NCI-H128 (cell line): ENCODE measurements around the gene GOLPH3L.
A peak's percentile ranks its signal among the peaks of the same experiment; 100 is the strongest.
"Not testable (repeated sequence)": the region's sequence is repeated elsewhere in the genome, so short reads cannot be mapped to it uniquely, and the experiment has no call there.

ENCODE experiments used
- DNase-seq: peaks from one replicate; lab custom pipeline; 2025; ENCODE audit not compliant: unreplicated experiment; lab: John Stamatoyannopoulos, UW

GOLPH3L gene

DNA sequence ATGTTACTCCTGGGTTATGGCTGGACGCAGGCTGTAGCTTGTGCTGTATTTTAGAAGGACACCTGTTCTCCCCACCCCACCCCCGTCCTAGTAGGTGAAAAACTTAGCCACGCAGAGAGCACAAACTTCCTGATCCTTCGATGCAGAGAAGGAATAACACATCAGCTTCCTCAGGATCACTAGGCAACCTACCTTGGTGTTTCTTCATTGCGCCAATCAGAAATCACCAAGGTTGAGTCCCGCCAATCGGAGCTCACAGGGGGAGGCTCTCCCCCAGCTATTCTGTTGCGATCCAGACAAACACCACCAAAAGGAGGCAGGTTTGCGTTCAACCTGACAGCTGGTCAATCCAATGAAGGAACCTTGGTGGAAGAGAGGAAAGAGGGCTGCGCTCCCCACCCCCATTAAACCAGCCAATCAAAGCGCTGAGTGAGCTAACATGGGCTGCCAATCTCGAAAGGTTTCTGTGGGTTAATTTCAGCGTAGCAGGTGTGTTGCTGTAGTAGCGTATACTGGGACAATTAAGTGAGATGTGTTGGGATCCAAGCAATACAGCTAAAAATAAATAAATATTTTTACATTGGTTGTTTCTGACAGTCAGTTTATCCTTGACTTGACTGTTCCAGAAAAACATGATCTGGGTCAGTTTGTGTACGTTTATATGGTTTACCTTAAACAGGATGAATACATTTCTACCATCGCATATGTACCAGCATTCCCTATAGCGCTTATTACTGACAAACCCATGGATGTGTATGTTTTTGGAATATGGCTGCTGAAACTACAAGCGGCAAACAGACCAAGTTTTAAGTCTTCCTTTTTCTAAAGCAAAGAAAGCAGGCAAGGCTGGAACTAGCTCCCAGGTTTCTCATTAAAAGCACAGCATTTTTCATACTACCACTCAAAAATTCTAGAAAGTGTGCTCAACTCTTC lies at the start of gene GOLPH3L:
TSS of gene GOLPH3L (minus strand) at position 160 of the 933 bp plus-strand sequence. CDS start 2,316 bp downstream, outside the sequence.
- DNase-seq, result peak; percentile 98

DNA sequence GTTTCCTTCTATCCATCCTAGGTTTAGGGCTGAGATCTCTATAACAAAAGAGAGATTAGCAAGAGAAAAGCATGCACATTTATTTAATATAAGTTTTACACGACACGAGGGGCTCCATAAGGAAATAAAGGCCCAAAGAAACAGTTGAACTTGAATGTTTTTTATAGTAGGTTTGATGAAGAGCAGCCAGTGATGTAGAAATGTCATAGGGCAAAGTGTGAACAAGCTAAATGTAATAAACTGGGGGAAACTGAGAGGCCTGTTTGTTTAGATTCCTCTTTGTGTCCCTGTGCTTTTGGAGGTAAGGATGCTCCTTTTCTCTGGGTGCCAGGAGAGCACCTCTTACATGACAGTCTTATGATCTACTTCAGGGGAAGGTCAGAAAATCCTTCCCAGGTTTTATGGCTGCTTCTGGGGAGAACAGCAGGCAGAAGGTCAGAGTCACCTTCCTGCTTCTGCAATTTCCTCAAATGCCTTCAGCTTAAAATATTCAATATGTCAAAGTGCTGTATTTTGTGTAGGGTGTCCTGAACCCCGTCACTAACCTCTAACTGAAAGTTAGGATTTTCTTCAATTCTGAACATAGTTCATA lies 33.3 kb upstream of the GOLPH3L start:
- DNase-seq, result no peak

DNA sequence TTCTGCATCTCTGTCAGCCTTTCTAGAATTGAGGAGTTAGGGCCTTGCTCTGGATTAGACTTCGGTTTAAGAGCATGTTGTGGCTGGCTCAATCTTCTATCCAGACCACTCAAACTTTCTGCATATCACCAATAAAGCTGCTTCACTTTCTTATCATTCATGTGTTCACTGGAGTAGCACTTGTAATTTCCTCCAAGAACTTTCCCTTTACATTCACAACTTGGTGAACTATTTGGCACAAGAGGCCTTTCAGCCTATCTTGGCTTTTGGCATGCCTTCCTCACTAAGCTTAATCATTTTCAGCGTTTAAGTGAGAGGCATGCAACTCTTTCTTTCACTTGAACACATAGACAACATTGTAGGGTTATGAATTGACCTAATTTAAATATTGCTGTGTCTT lies 27.4 kb upstream of the GOLPH3L start:
- DNase-seq, result no peak

DNA sequence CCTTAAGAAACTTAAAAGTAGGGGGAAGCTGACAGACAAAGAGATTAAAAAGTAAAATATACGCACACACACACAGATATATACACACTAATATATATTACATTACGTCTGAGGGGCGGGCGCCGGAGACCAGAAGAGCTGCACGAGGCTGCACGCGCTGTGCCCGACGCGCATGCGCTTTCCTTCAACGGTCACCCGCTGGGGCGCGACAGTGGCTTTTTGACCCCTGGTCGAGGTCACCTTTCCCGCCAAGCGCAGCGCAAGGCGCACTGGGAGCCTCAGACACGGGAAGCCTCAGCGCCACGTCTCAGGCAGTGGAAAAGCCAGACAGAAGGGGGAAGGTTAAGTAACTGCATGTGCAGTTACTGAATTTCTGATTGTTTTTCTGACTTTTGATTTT lies 23.7 kb upstream of the GOLPH3L start, which contains the start of gene HORMAD1:
TSS of gene HORMAD1 (minus strand) at position 193 of the 400 bp plus-strand sequence. CDS start 1,390 bp downstream, outside the sequence.
- DNase-seq, result no peak

DNA sequence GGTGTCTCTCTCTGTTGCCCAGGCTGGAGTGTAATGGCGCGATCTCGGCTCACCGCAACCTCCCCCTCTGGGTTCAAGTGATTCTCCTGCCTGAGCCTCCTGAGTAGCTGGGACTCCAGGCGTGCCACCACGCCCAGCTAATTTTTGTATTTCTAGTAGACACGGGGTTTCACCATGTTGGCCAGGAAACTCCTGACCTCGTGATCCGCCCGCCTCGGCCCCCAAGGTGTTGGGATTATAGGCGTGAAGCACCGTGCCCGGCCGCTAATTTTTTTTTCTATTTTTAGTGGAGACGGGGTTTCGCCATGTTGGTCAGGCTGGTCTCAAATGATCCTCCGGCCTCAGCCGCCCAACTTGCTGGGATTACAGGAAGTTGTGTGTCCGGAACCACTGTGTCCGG lies 23.1 kb upstream of the GOLPH3L start:
- DNase-seq, result no peak

DNA sequence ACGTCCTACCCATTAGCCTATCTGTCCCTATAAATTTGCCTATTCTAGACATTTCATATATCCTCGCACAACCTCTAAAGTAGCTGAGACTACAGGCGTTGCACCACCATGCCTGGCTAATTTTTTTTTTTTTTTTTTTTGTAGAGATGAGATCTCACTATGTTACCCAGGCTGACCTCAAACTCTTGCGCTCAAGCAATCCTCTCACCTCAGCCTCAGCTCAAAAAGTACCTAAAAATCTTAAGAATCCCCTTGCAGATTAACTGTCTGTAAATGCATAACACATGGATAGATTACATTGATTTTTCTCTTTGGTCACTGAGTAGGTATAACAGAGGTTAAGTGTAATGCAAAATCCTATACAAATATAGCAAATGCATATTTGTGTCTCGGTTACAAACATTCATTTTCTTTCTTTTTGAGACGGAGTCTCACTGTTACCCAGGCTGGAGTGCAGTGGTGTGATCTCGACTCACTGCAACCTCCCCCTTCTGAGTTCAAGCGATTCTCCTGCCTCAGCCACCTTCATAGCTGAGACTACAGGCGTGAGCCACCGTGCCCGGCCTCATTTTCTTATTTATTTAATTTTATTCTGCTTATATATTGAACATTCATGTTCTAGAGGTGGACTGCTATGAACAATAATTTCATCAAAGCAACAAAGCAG lies 21.4 kb upstream of the GOLPH3L start:
- DNase-seq, result no peak

DNA sequence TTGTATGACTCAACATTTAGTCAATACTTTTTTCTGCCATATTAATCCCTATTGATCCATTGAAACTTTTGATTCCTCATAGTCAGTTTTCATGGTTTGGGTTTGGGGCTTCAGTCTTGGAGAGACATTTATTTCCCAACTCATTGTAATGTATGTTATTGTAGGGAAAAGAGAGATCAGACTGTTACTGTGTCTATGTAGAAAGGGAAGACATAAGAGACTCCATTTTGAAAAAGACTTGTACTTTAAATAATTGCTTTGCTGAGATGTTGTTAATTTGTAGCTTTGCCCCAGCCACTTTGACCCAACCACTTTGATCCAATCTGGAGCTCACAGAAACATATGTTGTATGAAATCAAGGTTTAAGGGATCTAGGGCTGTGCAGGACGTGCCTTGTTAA lies 12.1 kb upstream of the GOLPH3L start:
- not testable (repeated sequence) for DNase-seq

DNA sequence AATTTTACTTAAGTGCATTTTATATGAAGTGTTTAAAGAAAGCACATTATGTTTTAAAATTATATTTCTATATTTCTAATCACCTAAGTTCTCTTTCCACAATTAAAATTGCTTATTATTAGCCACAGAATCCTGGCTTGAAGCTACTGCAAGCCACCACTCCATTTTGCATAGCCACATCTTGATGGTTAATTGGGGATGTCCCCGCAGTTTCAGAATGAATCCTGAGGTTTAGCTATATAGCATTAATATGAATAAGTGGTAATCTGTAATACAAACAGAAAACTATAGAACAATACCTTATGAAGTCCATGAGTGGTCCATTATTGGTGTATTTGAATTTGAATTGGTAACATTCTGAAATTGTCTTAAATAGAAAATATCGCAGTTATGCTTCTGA lies 11.6 kb upstream of the GOLPH3L start:
- no peak for DNase-seq

DNA sequence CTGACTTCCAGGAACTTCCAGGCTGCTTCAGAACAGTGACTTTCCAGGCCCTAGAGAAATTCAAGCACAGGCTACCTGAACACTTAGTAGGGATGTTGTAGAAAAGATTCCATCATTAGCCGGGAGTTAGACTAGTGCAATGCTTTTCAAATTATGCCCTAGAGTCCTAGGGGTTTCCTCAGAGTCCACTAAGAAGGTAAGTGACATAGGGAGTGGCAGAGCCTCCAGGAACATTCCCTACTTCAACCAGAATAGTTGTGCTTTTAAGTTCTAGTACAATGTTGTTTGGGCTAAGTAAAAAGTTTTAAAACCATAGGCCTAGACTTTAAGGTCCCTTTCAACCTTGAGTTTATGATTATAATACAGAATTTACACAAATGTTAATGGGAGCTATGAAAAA lies 9.1 kb upstream of the GOLPH3L start:
- no peak for DNase-seq

DNA sequence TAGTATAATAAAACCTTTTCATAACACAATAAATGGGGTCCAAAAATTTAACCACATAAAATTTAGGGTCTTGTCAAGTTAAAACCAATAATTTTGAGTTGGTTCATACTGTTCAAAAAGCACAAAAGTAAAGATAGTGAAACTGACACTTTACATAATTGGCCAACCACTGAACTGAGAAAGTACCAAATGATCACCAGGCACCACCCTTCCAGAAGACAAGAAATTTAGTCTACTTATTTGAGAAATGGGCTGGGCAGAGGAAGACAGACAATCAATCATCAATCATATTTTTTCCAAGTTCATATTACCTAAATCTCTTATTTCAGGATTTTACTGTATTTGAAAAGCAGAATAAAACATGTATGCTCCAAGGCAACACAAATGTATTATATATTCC lies 6.5 kb upstream of the GOLPH3L start:
- DNase-seq, result no peak

DNA sequence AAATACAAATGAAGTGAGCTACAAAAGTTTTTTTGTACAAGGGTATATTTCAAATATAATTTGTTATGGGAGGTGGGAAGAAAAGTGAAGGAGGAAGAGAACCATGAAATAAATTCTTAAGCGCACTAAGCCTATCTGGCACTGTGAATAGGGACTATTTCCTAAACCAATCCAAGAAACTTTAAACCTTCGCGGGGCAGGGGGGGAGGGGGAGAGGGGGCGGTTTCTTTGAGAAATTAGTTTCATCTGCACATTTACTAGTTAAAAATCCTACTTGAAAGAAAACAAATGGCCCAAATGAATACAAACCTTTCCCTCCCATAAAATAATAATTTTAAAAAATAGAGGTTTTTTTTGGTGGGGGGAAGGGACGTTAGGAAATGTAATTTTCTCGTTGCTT lies 364 bp downstream of the GOLPH3L start:
- DNase-seq, result no peak

DNA sequence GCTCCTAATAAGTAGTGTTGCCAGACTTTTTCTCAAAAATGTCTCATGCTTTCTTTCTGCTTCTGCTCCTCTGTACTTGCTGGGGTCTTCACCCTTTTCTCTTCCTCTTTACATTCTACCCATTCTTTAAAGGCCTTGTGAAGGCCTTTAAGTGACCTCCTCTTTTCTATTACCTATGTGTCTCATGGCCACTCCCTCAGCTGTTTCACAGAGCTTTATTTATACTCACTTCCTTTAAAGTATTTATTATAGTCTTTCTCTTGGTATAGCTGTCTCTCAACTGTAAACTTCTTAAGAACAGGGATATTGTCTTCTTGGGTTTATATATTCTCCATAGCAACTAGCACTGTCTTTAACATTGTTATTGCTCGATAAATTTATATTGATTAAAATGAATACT lies 792 bp downstream of the GOLPH3L start:
- no peak for DNase-seq

DNA sequence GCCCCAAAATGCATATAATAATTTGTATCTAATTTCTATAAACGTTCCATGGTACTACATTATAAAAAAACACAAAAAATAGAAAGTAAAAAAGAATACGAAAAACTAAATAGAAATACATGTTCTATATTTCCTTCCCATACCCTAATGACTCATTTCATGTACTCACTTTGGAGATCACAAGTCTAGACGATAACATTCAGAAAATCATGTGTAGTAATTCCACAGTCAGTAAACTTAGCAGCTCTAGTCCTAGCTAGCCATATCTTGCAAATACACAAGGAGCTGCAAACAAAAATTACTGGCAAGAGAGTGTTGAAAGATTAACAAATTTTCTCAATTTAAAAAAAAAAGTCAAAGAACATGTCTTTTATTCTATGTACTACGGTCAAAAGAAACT lies 1.4 kb downstream of the GOLPH3L start:
- no peak for DNase-seq

DNA sequence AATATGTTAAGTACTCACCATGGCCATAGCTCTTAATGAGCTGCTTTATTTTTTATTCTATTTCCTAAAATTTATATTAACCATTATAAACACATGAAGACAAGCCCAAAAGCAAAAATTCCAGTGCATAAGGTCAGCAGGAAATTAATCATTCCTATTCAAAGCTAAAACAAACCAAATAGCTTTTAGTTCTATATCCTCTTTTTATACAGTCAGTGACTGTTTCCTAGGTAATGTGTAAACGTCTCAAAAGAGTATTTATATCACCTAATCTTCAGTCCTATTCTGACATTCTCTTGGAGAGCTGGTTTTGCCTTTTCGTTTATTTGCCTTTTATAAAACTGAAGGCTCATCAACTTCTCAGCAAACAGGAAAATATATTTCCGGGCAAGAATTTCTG lies 4.2 kb downstream of the GOLPH3L start:
- DNase-seq, result no peak

DNA sequence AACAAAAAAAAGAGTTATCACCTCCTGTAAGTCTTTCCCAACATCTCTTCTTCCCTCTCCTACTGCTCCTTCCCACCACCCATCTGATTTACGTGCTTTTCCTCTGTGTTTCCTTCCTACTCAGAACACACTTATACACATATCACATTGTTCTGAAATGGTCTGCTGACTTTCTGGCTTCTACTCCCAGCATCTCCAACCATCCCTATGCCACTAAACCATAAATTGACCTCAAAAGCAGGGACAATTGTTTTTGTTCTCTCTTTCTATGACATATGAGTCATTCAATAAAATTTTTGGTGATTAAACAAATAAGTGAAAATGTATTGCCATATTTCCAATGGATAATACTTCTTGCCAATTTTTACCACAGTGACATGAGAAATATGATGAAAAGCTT lies 8.2 kb downstream of the GOLPH3L start:
- no peak for DNase-seq

DNA sequence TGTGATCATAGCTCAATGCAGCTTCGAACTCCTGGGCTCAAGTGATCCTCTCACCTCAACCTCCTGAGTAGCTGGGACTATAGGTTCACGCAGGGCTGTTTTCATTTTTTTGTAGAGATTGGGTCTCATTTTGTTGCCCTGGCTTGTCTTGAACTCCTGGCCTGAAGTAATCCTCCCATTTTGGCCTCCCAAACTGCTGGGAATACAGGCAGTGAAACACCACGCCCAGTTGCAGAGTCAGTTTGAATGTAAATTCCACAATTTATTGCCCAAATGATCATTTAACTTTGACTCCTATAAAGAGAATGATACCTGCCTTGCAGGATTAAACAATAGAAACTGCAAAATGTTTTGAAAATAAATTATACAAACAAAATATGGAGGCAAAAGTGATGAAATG lies 10.7 kb downstream of the GOLPH3L start:
- no peak for DNase-seq

DNA sequence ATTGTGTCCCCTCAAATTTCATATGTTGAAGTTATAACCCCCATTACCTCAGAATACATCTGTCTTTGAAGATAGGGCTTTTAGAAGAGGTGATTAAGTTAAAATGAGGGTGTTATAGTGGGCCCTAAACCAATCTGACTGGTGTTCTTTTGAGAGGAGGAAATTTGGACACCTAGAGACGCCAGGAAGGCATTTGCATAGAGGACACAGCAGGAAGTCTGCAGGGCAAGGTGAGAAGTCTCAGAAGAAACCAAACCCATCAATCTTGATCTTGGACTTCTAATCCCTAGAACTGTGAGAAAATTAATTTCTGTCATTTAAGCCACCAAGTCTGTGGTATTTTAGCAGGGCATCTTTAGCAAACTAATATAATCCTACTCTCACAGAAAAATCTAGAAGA lies 13.0 kb downstream of the GOLPH3L start:
- DNase-seq, result no peak

DNA sequence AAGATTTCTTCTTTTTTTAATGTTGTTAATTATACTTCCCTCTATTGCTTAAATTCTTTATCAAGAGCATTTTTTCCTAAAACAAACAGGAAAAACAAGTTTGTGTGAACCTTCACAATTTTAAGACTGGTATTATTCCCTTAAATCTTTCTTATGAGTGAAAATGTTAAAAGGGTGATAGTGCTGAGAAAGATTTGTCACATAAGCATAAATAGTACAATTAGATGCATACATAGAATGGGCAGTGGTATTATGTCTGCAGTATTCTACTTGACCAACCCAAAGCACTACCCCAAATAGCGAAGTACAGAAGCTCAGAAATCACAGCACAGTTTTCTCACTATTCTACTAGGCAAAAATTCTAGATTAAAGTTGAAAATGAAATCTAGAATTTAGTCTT lies 18.0 kb downstream of the GOLPH3L start:
- no peak for DNase-seq

DNA sequence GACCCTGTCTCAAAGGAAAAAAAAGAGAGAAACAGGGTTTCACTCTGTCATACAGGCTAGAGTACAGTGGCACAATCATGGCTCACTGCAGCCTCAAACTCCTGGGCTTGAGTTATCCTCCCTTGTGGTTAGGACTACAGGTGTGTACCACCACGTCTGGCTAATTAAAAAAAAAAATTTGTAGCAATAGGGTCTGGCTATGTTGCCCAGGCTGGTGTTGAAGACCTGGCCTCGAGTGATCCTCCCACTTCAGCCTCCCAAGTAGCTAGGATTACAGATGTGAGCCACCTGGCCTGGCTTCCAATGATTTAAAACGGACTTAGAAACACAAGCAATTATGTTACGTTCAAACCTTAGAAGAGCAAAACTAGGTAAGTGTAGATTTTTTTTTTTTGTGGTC lies 22.1 kb downstream of the GOLPH3L start:
- DNase-seq, result no peak

DNA sequence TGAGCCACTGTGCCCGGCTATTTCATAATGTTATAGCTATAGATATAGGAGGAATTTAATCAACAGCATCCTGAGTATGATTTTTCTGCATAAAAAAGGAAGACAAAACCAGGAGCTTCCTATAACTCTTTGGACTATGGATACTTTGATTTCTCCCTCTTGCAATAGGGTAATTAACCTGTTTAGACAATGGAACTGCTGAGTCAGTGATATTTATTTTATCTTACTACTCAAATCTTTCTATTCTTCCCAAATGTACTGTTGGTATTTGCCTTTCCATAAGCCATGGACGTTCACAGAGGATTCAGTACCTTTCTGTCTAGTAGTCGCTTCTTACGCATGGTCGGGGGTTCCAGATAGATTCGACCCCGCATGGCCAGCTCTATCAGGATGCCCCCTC lies 33.6 kb downstream of the GOLPH3L start:
- DNase-seq, result no peak

DNA sequence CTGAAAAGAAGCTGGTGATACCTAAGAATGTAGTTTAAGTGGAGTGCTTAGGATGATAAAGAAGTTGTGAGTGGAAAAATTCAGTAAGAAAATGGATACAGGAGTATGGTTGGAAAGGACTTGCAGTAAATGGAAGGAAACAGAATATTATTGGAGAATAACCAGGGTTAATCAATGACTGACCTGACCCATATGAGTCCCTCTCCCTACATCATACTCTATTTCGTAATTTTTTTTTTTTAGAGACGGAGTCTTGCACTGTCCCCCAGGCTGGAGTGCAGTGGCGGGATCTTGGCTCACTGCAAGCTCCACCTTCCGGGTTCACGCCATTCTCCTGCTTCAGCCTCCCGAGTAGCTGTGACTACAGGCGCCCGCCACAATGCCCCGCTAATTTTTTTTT lies 34.1 kb downstream of the GOLPH3L start:
- no peak for DNase-seq

DNA sequence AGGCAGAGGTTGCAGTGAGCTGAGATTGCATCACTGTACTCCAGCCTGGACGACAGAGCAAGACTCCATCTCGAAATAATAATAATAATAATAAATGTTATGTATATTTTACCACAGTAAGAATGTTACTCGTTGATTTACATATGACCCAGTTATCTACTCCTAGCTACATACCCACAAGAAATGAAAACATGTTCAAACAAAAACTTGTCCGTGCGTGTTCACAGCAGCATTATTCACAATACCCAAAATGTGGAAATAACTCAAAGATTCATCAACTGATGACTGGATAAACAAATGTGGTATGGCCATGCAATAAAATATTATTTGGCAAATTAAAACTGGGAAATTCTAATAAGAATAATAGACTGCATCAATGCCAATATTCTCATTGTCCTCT lies 35.8 kb downstream of the GOLPH3L start:
- DNase-seq, result no peak
